GM21825 (cell line): ENCODE results near the gene CEBPG.

Source experiments
- ATAC-seq: cut with Tn5 transposase; IDR thresholded peaks from one replicate; pipeline ENCODE4 v1.9.1; 2021; ENCODE audit warnings: mild to moderate bottlenecking, moderate library complexity; ENCODE audit not compliant: unreplicated experiment

CEBPG gene

DNA sequence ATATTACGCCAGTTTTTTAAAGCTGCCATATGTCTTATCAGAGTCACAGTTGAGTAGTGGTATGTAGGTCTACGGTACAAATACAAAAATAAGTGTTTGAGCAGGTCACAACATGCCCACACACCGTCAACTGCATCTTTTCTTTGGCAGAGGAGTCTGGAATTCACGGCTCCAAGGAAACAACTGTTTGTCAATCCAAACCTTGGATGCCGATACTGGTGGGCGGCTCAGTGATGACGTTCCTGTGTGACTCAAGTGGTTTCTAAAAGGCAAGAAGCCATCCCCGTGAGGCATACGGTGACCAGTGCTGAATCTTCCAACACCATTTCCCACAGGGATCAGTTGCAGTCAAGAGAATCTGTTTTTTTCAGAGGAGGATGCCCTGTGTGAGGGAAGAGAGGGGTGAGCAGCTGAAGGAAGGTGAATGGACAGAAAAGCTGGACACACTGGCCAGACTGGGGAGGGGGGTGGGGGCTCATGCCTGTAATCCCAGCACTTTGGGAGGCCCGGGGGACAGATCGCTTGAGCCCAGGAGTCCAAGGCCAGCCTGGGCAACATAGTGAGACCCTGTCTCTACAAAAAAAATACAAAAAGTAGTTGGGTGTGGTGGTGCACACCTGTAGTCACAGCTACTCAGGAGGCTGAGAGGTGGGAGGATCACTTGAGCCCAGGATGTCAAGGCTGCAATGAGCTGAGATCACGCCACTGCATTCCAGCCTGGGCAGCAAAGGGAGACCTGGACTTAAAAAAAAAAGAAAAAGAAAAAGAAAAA, 22.8 kb upstream of the CEBPG start:
- ATAC-seq: no peak

DNA sequence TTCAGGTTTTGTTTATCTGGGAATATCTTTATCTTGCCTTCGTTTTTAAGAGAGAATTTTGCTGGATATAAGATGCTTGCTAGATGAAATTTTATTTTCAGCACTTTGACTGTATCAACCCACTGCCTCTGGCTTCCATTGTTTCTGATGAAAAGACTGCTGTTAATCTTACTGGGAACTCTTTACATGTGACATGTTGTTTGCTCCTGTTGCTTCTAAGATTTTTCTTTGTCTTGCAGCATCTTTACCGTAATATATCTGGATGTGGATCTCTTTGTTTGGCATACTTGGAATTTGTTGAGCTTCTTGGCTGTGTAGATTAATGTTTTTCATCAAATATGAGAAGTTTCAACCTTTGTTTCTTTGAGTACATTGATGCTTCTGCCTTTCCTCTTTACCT, 18.0 kb upstream of the CEBPG start:
- ATAC-seq: no peak

DNA sequence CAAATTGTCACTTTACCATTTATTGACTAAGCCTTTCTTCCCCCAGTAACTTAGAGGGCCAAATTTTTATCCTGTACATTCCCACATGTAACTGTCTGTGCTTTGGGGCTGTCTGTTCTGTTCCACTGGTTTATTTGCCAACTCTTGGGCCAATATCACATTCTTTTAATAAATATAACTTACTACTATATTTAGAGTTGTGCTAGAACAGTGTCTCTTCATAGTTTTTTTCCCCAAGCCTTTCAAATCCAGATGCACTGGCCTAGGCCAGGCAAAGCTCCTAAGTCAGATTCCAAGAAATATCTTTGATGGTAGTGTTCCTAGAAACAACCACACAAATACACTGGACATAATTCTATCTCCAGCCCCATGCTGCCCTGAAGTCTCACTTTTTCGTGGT, 16.0 kb upstream of the CEBPG start:
- no peak for ATAC-seq

DNA sequence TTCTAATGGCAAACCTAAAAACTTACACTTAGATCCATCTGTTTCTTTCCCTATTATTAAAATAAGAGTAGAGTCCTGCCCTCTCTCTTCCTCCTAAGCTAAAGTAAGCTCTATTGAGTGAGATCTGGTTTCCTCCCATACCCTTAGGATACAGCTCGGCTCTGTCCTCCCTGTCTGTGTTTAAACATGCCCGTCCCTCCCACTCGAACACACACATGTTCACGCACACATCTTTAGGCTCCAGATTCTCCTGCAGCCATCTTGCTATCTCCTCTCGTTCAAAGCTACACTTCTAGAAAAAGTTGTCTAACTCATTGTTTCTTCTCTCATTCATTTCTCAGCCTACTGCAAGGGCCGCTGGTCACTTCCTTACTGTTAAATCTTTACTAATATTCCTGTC, 15.1 kb upstream of the CEBPG start:
- ATAC-seq: no peak

DNA sequence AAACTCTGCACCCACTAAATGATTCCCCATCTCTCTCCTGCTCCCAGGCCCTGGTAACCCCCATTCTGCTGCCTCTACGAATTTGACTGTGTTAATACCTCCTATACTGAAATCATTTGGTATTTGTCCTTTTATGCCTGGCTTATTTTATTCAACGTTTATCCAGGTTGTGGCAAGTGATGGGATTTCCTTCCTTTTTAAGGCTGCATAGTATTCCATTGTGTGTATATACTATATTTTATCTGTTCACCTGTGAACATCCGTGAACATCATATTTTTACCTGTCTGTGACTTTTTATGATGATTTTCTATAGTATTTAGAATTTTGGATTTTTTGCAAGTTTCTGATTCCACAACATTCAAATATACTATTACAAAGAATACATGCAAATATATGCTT, 13.9 kb upstream of the CEBPG start:
- no peak for ATAC-seq

DNA sequence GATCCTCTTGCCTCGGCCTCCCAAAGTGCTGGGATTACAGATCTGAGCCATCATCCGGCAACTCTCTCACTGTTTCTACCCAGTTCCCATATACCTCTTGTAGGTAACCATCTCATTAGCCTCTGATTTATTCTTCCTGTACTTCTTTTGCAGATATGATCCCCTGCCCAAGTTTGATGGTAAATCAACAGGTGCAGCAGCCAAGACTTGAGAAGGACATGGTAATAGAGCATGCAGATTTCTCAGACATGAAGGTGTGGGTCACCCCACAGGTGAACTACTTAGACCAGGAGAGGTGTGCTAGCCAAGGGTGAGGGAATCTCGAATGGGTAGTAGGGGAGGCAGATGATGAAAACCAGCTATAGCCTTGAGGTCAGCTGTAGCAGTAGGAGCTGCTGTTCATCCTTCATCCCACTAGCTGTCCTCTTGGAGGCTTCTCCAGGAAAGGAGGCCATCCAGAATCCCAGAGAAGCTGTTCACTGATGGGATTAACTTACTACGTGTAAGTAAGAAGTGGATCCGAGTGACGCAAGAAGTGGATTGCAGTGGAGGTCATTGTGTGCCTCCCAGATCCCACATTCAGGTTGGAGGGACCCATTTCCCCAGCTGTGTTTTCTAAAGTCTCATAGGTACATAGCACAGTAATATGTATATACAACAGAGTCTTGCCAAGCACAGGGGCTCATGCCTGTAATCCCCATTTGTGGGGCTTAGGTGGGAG, 10.8 kb upstream of the CEBPG start:
- no peak for ATAC-seq

DNA sequence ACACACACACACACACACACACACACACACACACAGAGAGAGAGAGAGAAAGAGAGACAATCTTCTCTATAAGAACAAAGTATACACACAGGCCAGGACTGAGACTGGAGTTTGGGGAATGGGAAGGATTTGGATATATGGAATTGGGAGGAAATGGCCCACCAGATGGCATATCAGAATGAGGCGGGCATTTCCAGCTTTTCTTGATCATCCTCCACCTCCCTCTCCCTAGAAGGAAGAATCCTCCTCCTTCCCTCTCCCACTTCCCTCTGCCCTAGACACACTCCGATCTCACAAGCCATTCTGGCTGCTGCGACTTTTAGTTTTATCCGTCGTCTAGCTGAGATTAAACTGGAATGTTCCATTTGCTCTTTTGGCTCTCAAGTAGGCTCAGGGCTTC, 10.0 kb upstream of the CEBPG start:
- ATAC-seq: no peak

DNA sequence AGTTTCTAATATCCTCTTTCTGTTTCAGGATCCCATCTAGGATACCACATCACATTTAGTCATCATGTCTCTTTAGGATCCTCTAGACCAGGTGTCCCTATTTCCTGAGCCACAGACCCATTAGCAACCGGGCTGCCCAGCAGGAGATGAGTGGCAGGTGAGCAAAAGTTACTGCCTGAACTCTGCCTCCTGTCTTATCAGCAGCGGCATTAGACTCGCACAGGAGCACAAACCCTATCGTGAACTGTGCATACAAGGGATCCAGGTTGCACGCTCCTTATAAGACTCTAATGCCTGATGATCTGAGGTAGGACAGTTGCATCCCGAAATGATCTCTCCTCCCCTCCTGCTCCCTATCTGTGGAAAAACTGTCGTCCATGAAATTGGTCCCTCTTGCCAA, 7.8 kb upstream of the CEBPG start:
- ATAC-seq: no peak

DNA sequence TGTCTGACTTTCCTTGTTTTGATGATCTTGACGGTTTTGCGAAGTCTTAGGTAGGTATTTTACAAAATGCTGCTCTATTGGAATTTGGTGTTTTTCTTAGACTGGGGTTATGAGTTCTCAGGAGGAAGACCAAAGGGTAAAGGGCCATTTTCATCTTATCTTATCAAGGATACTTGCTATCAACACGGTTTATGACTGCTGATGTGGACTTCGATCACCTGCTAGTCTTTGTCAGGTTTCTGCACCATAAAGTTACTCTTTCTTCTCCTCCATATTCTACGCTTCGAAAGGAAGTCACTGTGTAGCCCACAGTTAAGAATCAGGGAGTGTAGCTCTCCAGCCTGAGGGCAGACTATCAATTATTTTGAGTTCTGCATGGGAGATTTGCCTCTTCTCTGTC, 7.4 kb upstream of the CEBPG start:
- no peak for ATAC-seq

DNA sequence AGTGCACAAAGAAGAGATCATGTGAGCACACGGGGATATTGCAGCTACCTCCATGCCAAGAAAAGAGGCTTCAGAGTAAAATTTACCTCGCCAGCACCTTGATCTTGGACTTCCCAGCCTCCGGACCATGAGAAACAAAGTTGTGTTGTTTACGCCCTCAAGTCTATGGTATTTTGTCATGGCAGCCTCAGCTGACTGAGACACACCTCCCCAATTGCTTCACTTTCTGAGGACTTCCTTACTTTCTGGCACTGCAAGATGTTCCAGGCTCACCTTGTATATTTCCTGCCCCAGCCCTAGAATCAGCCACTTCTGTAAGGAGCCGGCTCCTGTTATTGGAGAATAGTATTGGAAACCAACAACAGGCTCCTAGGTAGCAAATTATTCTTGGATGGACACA, 6.6 kb upstream of the CEBPG start:
- no peak for ATAC-seq

DNA sequence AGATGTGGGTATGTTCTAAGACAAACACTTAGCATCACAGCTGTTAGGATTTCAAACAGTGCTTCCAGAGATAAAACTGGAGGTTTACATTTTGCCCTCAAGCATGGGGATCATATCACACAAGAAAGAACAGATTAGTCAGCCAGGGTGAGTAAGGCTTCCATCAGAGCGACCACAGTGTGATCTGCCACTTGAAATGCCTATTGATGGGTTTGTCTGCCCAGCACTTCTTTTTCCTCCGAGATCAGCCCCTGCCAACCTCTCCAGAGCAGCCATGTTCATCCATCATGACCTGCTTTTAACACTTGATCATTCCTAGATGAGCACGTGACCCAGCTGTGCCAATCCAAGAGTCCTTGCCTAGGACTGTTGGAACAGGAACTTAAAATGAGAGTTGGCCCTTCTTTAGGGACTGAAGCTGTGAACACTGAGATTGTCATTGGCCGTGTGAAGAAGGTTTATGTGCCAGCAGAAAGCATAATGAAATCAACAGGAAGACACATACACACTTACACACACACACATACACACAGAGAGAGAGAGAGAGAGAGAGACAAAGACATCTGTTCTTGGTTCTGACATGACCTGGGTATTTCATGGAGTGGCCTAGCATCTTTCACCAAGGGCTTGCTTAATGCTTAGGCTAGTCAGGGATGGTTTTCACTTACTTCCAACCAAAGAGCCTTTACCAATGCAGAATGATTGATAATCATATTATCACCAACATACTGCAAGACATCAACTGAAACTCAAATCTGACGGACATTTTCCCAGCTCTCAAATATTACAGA, 5.2 kb upstream of the CEBPG start:
- no peak for ATAC-seq

DNA sequence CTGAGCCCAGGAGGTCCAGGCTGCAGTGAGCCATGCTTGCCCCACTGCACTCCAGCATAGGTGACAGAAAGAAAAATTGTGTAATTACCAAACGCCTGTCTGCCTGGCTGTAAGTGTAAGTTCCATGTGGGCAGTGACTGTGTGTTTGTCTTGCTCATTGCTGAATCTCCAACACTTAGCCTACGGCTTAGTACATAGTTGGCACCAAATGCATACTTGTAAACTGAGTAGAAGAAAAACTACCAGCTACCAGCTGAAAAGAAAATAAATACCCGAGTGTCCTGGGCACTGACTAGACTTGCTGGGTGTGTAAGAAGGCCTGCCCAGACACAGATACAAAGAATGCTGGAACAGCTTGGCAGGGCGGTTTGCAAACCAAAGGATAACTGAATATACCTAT, 2.7 kb upstream of the CEBPG start:
- no peak for ATAC-seq

DNA sequence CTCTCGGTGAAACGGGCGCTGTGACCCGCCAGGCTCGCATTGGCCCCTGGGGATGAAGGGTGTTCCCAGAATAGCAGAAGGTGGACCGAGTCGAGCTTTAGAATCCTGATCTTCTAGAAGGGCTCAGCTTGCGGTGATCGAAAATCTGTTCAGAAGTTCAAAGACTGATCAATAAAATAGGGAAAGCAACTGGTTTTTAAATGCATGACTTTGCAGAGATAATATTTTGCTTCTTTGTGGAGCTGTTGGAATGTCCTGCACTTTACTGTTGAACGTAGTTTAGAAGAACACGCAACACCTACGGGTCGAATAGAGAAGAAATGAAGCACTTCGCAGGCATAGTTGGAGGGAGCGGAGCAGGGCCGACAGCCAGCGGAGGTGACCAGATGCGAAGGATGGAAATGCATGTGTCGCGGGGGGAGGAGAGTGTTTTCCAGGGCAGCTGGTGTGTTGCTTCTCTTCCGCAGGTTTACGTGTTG, 766 bp downstream of the CEBPG start:
- no peak for ATAC-seq

DNA sequence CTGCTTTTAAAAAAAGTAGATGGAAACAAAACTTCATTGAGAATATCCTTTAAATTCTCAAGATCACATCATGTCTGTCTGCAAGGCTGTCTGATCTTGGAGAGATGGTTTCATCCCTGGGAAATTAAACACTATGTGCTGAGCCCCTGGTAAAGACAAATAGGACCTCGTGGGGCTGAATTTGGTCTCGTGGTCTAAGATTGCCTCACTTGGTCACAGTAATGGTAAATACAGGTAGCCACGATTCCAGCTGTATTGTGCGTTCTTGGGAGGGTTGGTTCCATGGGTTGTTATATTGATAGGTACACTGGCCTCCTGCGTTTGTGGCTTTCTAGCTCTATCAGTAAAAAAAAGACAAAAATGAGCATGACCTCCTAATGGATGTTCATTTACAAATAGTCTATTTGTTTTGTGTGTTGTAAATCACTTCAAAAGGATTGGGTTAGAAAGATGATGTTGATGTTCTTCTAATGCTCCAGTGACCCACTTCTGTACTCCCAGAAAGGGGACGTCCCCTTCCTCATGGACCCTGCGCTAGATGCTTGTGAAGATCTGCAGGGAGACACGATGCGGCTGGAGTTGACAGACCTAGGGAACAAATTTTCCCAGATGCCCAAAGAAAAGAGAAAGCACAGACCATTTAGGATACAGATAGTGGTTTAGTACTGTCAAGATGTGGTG, 1.8 kb downstream of the CEBPG start:
- ATAC-seq: no peak

DNA sequence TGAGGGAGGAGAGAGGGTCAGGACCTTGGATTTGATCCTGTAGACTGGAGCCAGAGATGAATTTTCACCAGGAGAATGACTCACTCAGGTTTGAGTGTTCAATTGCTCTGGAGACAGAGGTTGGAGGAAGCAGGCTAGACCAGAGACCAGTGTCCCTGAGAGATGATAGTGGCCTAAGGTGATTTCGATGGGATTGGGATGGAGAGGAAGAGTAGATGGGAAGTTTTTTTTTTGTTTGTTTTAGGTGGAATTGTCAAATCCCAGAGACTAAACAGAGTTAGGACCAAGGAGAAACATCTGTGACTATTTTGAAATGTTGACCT, 2.3 kb downstream of the CEBPG start:
- ATAC-seq: no peak

DNA sequence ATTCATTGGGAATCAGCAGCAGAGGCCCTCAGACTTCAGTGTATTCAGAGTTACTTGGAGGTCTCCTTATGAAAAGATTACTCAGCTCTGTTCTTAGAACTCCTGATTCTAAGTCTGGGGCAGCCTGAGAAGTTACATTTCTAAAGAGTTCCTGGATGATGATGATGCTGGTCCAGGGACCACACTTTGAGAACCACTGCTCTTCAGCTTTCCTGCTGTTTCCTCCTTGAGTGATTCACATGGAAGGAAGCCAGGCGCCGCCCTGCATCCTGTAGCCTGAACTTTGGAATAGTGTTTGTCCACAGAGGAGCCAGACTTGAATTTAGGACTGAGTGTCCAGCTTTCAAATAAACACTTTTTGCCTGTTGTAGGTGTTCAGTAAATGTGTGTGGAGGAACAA, 2.9 kb downstream of the CEBPG start:
- ATAC-seq: no peak

DNA sequence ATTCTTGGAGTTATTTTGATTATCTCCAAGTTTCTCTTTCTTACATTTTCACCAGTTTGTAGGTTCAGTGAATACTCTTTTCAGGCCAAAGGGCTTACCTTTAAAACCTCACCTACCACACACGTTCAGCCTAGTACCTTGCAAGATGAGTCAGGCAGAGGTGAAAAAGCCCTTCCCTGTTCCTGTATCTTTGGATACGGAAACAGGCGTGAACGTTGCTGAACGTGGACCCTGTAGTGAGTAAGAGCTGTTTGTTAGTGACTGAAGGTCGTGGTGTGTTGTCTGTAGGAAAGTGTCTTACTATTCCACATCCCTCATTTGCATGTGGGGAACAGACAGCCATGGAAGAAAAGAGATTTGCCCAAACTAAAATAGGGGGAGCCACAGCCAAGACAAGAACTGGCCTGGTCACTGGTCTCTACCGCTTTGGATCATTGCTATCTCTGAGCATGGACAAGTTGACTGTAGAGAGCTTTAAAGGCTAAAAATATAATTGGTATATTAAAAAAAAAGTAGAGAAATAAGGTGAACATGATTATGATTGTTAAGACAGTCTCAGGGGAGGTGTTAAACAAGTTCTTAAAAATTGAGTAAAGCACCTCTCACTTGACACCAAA, 3.5 kb downstream of the CEBPG start:
- no peak for ATAC-seq

DNA sequence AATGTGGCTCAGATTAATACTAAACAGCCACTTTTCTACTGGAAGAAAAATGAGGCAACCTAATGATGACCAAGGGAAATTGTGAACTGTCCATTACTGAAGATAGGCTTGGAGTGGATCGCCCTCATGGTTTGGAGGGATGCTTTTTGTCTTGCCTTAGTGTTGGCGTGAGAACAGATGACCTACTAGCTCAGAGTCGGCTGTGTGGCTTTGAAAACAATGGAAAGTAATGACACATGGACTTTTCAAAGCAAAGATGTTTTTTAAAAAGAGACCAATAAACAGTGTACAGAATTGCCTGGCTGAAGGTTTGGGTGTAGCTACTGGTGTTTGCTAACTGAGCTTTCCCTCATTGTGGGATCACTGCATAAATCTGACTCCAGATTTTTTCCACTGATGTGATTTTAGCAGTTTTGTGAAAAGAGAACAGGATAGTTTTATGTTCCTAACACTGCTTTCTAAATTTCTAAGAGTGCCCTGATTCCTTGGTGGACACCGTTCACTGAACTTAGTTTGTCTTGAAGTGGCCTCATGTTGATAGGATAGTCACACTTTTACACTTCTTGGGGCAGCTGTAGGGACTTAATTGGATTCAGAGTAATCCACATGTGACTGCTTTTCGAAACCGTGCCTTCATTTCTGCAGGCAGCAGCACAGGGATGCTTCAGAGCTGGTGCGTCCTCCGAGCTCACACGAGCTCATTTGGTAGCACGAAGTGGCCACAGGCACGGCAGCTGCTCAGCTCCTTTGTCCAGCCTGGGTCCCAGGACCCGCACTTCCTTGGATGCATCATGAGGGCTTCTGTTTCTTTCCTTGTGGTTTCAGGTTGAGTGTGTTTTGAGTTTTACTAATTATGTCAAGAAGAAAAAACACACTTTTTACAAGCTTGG, 4.3 kb downstream of the CEBPG start:
- no peak for ATAC-seq

DNA sequence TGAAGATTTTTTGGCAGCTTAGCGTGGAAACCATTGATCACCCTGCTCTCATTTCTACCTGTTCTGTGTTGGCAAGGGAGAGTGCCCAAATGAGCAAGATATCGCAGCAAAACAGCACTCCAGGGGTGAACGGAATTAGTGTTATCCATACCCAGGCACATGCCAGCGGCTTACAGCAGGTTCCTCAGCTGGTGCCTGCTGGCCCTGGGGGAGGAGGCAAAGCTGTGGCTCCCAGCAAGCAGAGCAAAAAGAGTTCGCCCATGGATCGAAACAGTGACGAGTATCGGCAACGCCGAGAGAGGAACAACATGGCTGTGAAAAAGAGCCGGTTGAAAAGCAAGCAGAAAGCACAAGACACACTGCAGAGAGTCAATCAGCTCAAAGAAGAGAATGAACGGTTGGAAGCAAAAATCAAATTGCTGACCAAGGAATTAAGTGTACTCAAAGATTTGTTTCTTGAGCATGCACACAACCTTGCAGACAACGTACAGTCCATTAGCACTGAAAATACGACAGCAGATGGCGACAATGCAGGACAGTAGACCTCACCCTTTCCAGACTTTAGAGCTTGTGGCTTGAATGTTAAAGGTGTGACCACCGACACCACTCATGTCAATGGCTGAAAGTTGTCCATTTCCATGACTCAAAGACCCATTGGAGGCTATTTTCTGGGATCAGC, 5.8 kb downstream of the CEBPG start:
- no peak for ATAC-seq
